ENCODE measurements around the gene MEST.

- TF ChIP-seq GATA2 (IDR thresholded peaks at IDR 0.05; ENCODE audit: low read depth, low read length) = no peak
- TF ChIP-seq GATA3 (IDR thresholded peaks at IDR 0.05; ENCODE audit: low read depth, low read length) = no peak
Observed at GRCh38 chr7:130529417-130529816, 37.5 kb downstream of the MEST start.
